Mucosa of rectum (tissue), 2 donors: ENCODE data around the gene HECTD1.
A peak's percentile ranks its signal among the peaks of the same experiment; 100 is the strongest.
"Not testable (repeated sequence)": the region's sequence is repeated elsewhere in the genome, so short reads cannot be mapped to it uniquely, and the experiment has no call there.

Experiments used
- H3K27ac ChIP-seq, 2 donors: one replicate each; pipeline ENCODE4 v1.7.0; 2013; ENCODE audit warnings: inconsistent platforms in 2 of 2, low read depth in 2 of 2, low read length in 2 of 2
- H3K27me3 ChIP-seq, 2 donors: one replicate each; pipeline ENCODE4 v1.7.0; 2013; ENCODE audit warnings: low read length in 2 of 2; ENCODE audit not compliant: control insufficient read depth in 2 of 2, insufficient read depth in 2 of 2
- H3K36me3 ChIP-seq, 2 donors: one replicate each; pipeline ENCODE4 v1.7.0; 2013; ENCODE audit warnings: low read length in 2 of 2; ENCODE audit not compliant: control insufficient read depth in 2 of 2, insufficient read depth in 2 of 2
- H3K4me1 ChIP-seq, 2 donors: one replicate each; pipeline ENCODE4 v1.7.0; 2013; ENCODE audit warnings: low read length in 2 of 2, mild to moderate bottlenecking in 1 of 2; ENCODE audit not compliant: control insufficient read depth in 2 of 2, insufficient read depth in 2 of 2
- H3K4me3 ChIP-seq, 2 donors: one replicate each; pipeline ENCODE4 v1.7.0; 2013; ENCODE audit warnings: low read length in 2 of 2
- H3K9ac ChIP-seq, 2 donors: one replicate each; pipeline ENCODE4 v1.7.0; 2013; ENCODE audit warnings: low read length in 2 of 2, low read depth in 1 of 2, mild to moderate bottlenecking in 1 of 2
- H3K9me3 ChIP-seq, 2 donors: one replicate each; pipeline ENCODE4 v1.7.0; 2013; ENCODE audit warnings: low read length in 2 of 2; ENCODE audit not compliant: control insufficient read depth in 2 of 2
- donor health status: healthy.
- donor health status: Normal muscosa, but diverticular disease.

Gene HECTD1

GRCh38 chr14:31110872-31111271 lies 96.7 kb downstream of the HECTD1 start:
- Histone ChIP-seq H3K9me3 (no peaks in the 10 kb centered on the region), H3K36me3 (peaks cover 57 to 88% of the 10 kb centered on the region in 2 donors), H3K4me3 (no peak overlapping the region), H3K9ac (no peak overlapping the region), H3K27ac (no peak overlapping the region), H3K4me1 (no peaks in the 10 kb centered on the region), H3K27me3 (no peaks in the 10 kb centered on the region)

GRCh38 chr14:31109257-31109656 lies 98.3 kb downstream of the HECTD1 start:
- Histone ChIP-seq H3K36me3 (peaks cover 59 to 86% of the 10 kb centered on the region in 2 donors), H3K9me3 (no peaks in the 10 kb centered on the region), H3K27ac (no peak overlapping the region), H3K4me1 (no peaks in the 10 kb centered on the region), H3K9ac (no peak overlapping the region), H3K4me3 (no peak overlapping the region), H3K27me3 (no peaks in the 10 kb centered on the region)

- Histone ChIP-seq H3K9me3 (no peaks in the 10 kb centered on the region), H3K36me3 (peaks cover 64 to 80% of the 10 kb centered on the region in 2 donors), H3K9ac (no peak overlapping the region), H3K4me1 (no peaks in the 10 kb centered on the region), H3K27me3 (no peaks in the 10 kb centered on the region), H3K27ac (no peak overlapping the region), H3K4me3 (no peak overlapping the region)
Measured at GRCh38 chr14:31106768-31107167, 100.8 kb downstream of the HECTD1 start.

- Histone ChIP-seq H3K27me3 (no peaks in the 10 kb centered on the region), H3K9me3 (no peaks in the 10 kb centered on the region), H3K36me3 (peaks cover 32 to 34% of the 10 kb centered on the region in 2 donors), H3K4me1 (peaks cover 0 to under 1% of the 10 kb centered on the region in 2 donors), H3K4me3 (no peak overlapping the region), H3K27ac (no peak overlapping the region), H3K9ac (no peak overlapping the region)
Measured at GRCh38 chr14:31097081-31097480, 110.5 kb downstream of the HECTD1 start.

- Histone ChIP-seq H3K9me3 (no peaks in the 10 kb centered on the region), H3K4me1 (peaks cover 0 to 9% of the 10 kb centered on the region in 2 donors), H3K27me3 (no peaks in the 10 kb centered on the region), H3K9ac (no peak overlapping the region), H3K27ac (no peak overlapping the region), H3K4me3 (no peak overlapping the region), H3K36me3 (peaks cover 26 to 27% of the 10 kb centered on the region in 2 donors)
Measured at GRCh38 chr14:31096255-31096654, 111.3 kb downstream of the HECTD1 start.

GRCh38 chr14:31095817-31096216 lies 111.8 kb downstream of the HECTD1 start:
- H3K36me3 ChIP-seq: peaks cover 22% of the 10 kb centered on the region in 2 donors
- H3K4me1 ChIP-seq: peaks cover 0 to 13% of the 10 kb centered on the region in 2 donors
- H3K9me3 ChIP-seq, H3K27ac ChIP-seq, H3K9ac ChIP-seq, H3K4me3 ChIP-seq, H3K27me3 ChIP-seq: not testable (repeated sequence)

GRCh38 chr14:31093884-31094839 lies 113.4 kb downstream of the HECTD1 start:
- peaks cover 9 to 10% of the 10 kb centered on the region in 2 donors for H3K36me3 ChIP-seq
- not testable (repeated sequence) for H3K27ac ChIP-seq, H3K27me3 ChIP-seq, H3K9me3 ChIP-seq, H3K9ac ChIP-seq, H3K4me3 ChIP-seq
- H3K4me1 ChIP-seq: peaks cover 0 to 19% of the 10 kb centered on the region in 2 donors

- Histone ChIP-seq H3K9me3 (no peaks in the 10 kb centered on the region), H3K36me3 (no peaks in the 10 kb centered on the region), H3K27me3 (no peaks in the 10 kb centered on the region), H3K4me1 (peaks cover 0 to 19% of the 10 kb centered on the region in 2 donors), H3K4me3 (no peak overlapping the region), H3K9ac (no peak overlapping the region), H3K27ac (no peak overlapping the region)
Measured at GRCh38 chr14:31092160-31092708, 115.4 kb downstream of the HECTD1 start.

GRCh38 chr14:31090883-31091764 lies 116.5 kb downstream of the HECTD1 start:
- Histone ChIP-seq H3K27ac (peak overlapping the region; percentile 54 to 72), H3K9me3 (no peaks in the 10 kb centered on the region), H3K36me3 (no peaks in the 10 kb centered on the region), H3K4me3 (no peak overlapping the region), H3K9ac (peak overlapping the region in 1 of 2 donors; percentile 29), H3K27me3 (no peaks in the 10 kb centered on the region), H3K4me1 (peaks cover 0 to 19% of the 10 kb centered on the region in 2 donors)
